HG02852 (cell line): Measurements from ENCODE around the gene ANO2.
"Not testable (repeated sequence)": the region's sequence is repeated elsewhere in the genome, so short reads cannot be mapped to it uniquely, and the experiment has no call there.

Experiments
- ATAC-seq: cut with Tn5 transposase; IDR thresholded peaks from one replicate; pipeline ENCODE4 v1.9.1; 2021; ENCODE audit warnings: mild to moderate bottlenecking, moderate library complexity; ENCODE audit not compliant: unreplicated experiment

Gene ANO2

GRCh38 chr12:5840944-5841343 lies 104.1 kb downstream of the ANO2 start:
- ATAC-seq = no peak

GRCh38 chr12:5830111-5830510 lies 114.9 kb downstream of the ANO2 start:
- ATAC-seq = no peak

- ATAC-seq = no peak
Measured at GRCh38 chr12:5827591-5827990, 117.5 kb downstream of the ANO2 start.

GRCh38 chr12:5825761-5826160 lies 119.3 kb downstream of the ANO2 start:
- not testable (repeated sequence) for ATAC-seq

GRCh38 chr12:5818877-5819276 lies 126.2 kb downstream of the ANO2 start:
- not testable (repeated sequence) for ATAC-seq

GRCh38 chr12:5817246-5817645 lies 127.8 kb downstream of the ANO2 start:
- no peak for ATAC-seq

- no peak for ATAC-seq
Measured at GRCh38 chr12:5809586-5809985, 135.5 kb downstream of the ANO2 start.

- ATAC-seq = no peak
Measured at GRCh38 chr12:5808981-5809380, 136.1 kb downstream of the ANO2 start.

- ATAC-seq = no peak
Measured at GRCh38 chr12:5807514-5808219, 137.4 kb downstream of the ANO2 start.

- no peak for ATAC-seq
Measured at GRCh38 chr12:5807090-5807414, 138.0 kb downstream of the ANO2 start.

- no peak for ATAC-seq
Measured at GRCh38 chr12:5806371-5807089, 138.5 kb downstream of the ANO2 start.

GRCh38 chr12:5803532-5803931 lies 141.5 kb downstream of the ANO2 start:
- no peak for ATAC-seq

- no peak for ATAC-seq
Measured at GRCh38 chr12:5798242-5799015, 146.6 kb downstream of the ANO2 start.

- no peak for ATAC-seq
Measured at GRCh38 chr12:5797661-5798060, 147.4 kb downstream of the ANO2 start.

GRCh38 chr12:5796959-5797225 lies 148.2 kb downstream of the ANO2 start:
- ATAC-seq = no peak

- ATAC-seq = no peak
Measured at GRCh38 chr12:5796171-5796958, 148.7 kb downstream of the ANO2 start.

GRCh38 chr12:5794156-5794555 lies 150.9 kb downstream of the ANO2 start:
- ATAC-seq = no peak

- ATAC-seq = no peak
Measured at GRCh38 chr12:5792343-5792742, 152.7 kb downstream of the ANO2 start.

- no peak for ATAC-seq
Measured at GRCh38 chr12:5789469-5789968, 155.5 kb downstream of the ANO2 start.

- ATAC-seq = no peak
Measured at GRCh38 chr12:5787828-5788227, 157.2 kb downstream of the ANO2 start.

- no peak for ATAC-seq
Measured at GRCh38 chr12:5785601-5786000, 159.5 kb downstream of the ANO2 start.
